Endodermal cell (in vitro differentiated cells): ENCODE measurements around the gene CRACDL. TPM values are rescaled to one million over a fixed set of nuclear protein-coding genes. Genes with fewer than 3 reads are reported as not detected.
A peak's percentile ranks its signal among the peaks of the same experiment; 100 is the strongest.

ENCODE experiments used
- DNase-seq: peaks from one replicate; pipeline ENCODE4 v3.0.0-alpha.2; 2017
- H3K27ac ChIP-seq: 2 replicates; pipeline ENCODE4 v1.5.1; 2013; ENCODE audit warnings: mild to moderate bottlenecking, low read depth, low read length, moderate library complexity
- H3K27me3 ChIP-seq: 2 replicates; pipeline ENCODE4 v1.6.1; 2013; ENCODE audit warnings: mild to moderate bottlenecking, low read length, moderate library complexity; ENCODE audit not compliant: insufficient read depth, control insufficient read depth, poor library complexity, severe bottlenecking
- H3K36me3 ChIP-seq: 2 replicates; pipeline ENCODE4 v1.7.0; 2013; ENCODE audit warnings: mild to moderate bottlenecking, low read length, moderate library complexity; ENCODE audit not compliant: control insufficient read depth, insufficient read depth
- H3K4me1 ChIP-seq: one replicate; pipeline ENCODE4 v1.7.0; 2013; ENCODE audit warnings: low read length; ENCODE audit not compliant: control insufficient read depth, insufficient read depth
- H3K4me3 ChIP-seq: 2 replicates; pipeline ENCODE4 v1.5.1; 2013; ENCODE audit warnings: mild to moderate bottlenecking, low read length, moderate library complexity
- H3K9ac ChIP-seq: 2 replicates; pipeline ENCODE4 v1.6.1; 2013; ENCODE audit warnings: mild to moderate bottlenecking, low read length, moderate library complexity; ENCODE audit not compliant: poor library complexity, severe bottlenecking; ENCODE audit errors: extremely low read depth
- H3K9me3 ChIP-seq: 2 replicates; pipeline ENCODE4 v1.6.1; 2013; ENCODE audit warnings: mild to moderate bottlenecking, low read length, moderate library complexity; ENCODE audit not compliant: control insufficient read depth
- H3K27ac Mint-ChIP-seq: 2 replicates; pipeline ENCODE4 v1.8.0; 2020; ENCODE audit warnings: mixed read lengths
- H3K27me3 Mint-ChIP-seq: 2 replicates; pipeline ENCODE4 v1.8.0; 2021; ENCODE audit warnings: mild to moderate bottlenecking, mixed read lengths; ENCODE audit not compliant: insufficient read depth
- H3K36me3 Mint-ChIP-seq: 2 replicates; pipeline ENCODE4 v1.8.0; 2020; ENCODE audit warnings: low read depth, mixed read lengths
- H3K4me1 Mint-ChIP-seq: 2 replicates; pipeline ENCODE4 v1.8.0; 2020; ENCODE audit warnings: mixed read lengths
- H3K4me3 Mint-ChIP-seq: 2 replicates; pipeline ENCODE4 v1.8.0; 2020; ENCODE audit warnings: mild to moderate bottlenecking, moderate library complexity, mixed read lengths
- H3K9me3 Mint-ChIP-seq: 2 replicates; pipeline ENCODE4 v1.8.0; 2020; ENCODE audit warnings: mild to moderate bottlenecking, mixed read lengths
- WGBS, 2 experiments: methylation state at CpG; one replicate each; pipeline versions ENCODE4 v1.1.5 to v1.1.7; 2013; ENCODE audit warnings: missing lambda C conversion rate in 2 of 2, mixed read lengths in 1 of 2; ENCODE audit not compliant: insufficient coverage in 1 of 2, insufficient read length in 1 of 2; 5-methylcytosine and 5-hydroxymethylcytosine counted together
- total RNA-seq, 2 donors: library from RNA; stranded (reverse); fragmentation: NEBNext Ultra II Directional in 1 of 2; extraction: Animal tissue kit (Norgen Biotek cat#: 25700) in 1 of 2; gene quantifications; 2 replicates in 1 of 2; 3 replicates in 1 of 2; pipeline ENCODE4 v1.2.1, GENCODE V29; 2021
- TF ChIP-seq, protein P1 (sequence below): fragments of 200-600 bp; sonication (generic); conservative IDR thresholded peaks from 2 replicates; pipeline ENCODE4 v1.5.0; 2021; ENCODE audit warnings: antibody characterized with exemption, mild to moderate bottlenecking

CRACDL gene
- total RNA-seq, 2 donors from 2014 or later: 0.26 to 0.31 TPM

GRCh38 chr2:98824256-98825019 lies 111.6 kb downstream of the CRACDL start:
- H3K4me1 Mint-ChIP-seq: no peaks in the 10 kb centered on the region
- DNase-seq: peak; percentile 17
- TF ChIP-seq, protein P1, sequence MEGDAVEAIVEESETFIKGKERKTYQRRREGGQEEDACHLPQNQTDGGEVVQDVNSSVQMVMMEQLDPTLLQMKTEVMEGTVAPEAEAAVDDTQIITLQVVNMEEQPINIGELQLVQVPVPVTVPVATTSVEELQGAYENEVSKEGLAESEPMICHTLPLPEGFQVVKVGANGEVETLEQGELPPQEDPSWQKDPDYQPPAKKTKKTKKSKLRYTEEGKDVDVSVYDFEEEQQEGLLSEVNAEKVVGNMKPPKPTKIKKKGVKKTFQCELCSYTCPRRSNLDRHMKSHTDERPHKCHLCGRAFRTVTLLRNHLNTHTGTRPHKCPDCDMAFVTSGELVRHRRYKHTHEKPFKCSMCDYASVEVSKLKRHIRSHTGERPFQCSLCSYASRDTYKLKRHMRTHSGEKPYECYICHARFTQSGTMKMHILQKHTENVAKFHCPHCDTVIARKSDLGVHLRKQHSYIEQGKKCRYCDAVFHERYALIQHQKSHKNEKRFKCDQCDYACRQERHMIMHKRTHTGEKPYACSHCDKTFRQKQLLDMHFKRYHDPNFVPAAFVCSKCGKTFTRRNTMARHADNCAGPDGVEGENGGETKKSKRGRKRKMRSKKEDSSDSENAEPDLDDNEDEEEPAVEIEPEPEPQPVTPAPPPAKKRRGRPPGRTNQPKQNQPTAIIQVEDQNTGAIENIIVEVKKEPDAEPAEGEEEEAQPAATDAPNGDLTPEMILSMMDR: no peak

DNA sequence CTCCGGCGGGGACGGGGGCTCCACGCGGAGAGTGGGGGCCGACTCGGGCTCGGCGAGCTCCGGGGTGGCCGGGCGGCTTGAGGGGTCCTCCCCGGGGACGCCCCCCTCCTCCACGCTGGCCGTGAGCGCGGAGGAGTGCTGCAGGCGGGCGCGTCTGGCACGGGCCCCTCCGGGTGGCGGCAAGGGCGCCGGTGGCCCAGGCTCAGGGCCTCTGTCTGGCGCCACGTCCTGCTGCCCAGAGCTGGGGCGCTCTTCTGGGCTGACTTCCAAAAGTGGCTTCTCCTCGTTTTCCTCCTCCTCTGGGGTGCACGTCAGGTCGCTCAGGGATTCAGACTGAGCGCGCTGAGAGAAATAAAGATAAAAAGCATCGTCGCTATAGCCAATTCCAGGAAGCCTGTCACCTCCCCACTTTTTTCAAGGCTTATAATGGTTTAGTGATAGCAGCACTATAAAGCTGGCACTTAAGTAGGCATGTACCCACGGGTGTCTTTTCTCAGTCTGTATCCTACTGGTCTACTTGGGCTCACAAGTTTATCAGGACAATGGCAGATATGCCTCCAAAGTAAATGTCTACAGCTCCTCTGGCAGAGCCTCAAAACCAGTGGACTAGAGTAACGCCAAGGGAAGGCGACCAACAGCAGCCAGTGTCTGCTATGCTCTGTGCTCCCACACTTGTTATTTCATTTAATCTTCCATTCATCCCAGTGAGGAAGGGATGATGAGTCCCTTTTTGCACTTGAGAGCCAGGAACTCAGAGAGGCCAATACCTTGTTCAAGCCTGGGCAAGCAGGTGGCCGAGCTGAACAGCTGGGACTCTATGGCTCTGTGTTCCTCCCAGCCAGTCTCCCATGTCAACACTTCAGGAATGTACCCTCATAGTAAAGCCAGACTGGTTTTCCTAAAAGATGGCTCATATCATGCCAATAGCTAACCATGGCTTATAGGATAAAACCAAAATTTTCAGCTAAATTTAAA lies 112.5 kb downstream of the CRACDL start:
- peaks cover 69% of the 10 kb centered on the region for H3K27me3 Mint-ChIP-seq
- no peaks in the 10 kb centered on the region for H3K36me3 ChIP-seq
- H3K27ac Mint-ChIP-seq: no peak overlapping the region
- 48 to 54% methylated on average over 14 to 40 of the region's 40 CpGs for WGBS, 2 experiments
- DNase-seq: peak; percentile 57
- peak overlapping the region; percentile 53 for H3K4me3 Mint-ChIP-seq
- no peak overlapping the region for H3K27ac ChIP-seq
- no peak overlapping the region for H3K4me3 ChIP-seq
- H3K9me3 ChIP-seq: no peaks in the 10 kb centered on the region
- H3K36me3 Mint-ChIP-seq: no peaks in the 10 kb centered on the region
- H3K27me3 ChIP-seq: peaks cover 49% of the 10 kb centered on the region
- TF ChIP-seq, protein P1: no peak
- no peaks in the 10 kb centered on the region for H3K4me1 ChIP-seq
- no peak overlapping the region for H3K9ac ChIP-seq
- peaks cover 2% of the 10 kb centered on the region for H3K9me3 Mint-ChIP-seq
- H3K4me1 Mint-ChIP-seq: no peaks in the 10 kb centered on the region

More at GRCh38 chr2:98824256-98825019, 111.6 kb downstream of the CRACDL start:
- Histone ChIP-seq H3K4me1 (no peaks in the 10 kb centered on the region), H3K9ac (no peak overlapping the region), H3K36me3 (no peaks in the 10 kb centered on the region), H3K27ac (no peak overlapping the region), H3K27me3 (peaks cover 49% of the 10 kb centered on the region), H3K9me3 (no peaks in the 10 kb centered on the region), H3K4me3 (no peak overlapping the region)
- WGBS, 2 experiments: 86 to 93% methylated on average over 2 of the region's 2 CpGs
- H3K4me3 Mint-ChIP-seq: no peak overlapping the region
- H3K27ac Mint-ChIP-seq: no peak overlapping the region
- peaks cover 66% of the 10 kb centered on the region for H3K27me3 Mint-ChIP-seq
- H3K9me3 Mint-ChIP-seq: peaks cover 2% of the 10 kb centered on the region
- H3K36me3 Mint-ChIP-seq: no peaks in the 10 kb centered on the region

GRCh38 chr2:98822301-98823164 lies 113.5 kb downstream of the CRACDL start:
- Histone ChIP-seq H3K27ac (no peak overlapping the region), H3K9me3 (no peaks in the 10 kb centered on the region), H3K36me3 (no peaks in the 10 kb centered on the region), H3K27me3 (peaks cover 49% of the 10 kb centered on the region), H3K4me3 (no peak overlapping the region), H3K9ac (no peak overlapping the region), H3K4me1 (no peaks in the 10 kb centered on the region)
- H3K27me3 Mint-ChIP-seq: peaks cover 66% of the 10 kb centered on the region
- peaks cover 2% of the 10 kb centered on the region for H3K9me3 Mint-ChIP-seq
- WGBS, 2 experiments: 14 to 24% methylated on average over 34 to 117 of the region's 117 CpGs
- DNase-seq: peak; percentile 87
- H3K4me1 Mint-ChIP-seq: no peaks in the 10 kb centered on the region
- H3K36me3 Mint-ChIP-seq: no peaks in the 10 kb centered on the region
- peak overlapping the region; percentile 53 for H3K4me3 Mint-ChIP-seq
- H3K27ac Mint-ChIP-seq: no peak overlapping the region
- TF ChIP-seq, protein P1: peak; percentile 65
